OCI-LY3 (cell line): ENCODE data around the gene ABCC6.
"Not testable (repeated sequence)": the region's sequence is repeated elsewhere in the genome, so short reads cannot be mapped to it uniquely, and the experiment has no call there.

ENCODE experiments used
- EZH2phosphoT487 ChIP-seq: fragments of 200-600 bp; shearing (Covaris generic); IDR thresholded peaks from 2 replicates; pipeline ENCODE4 v1.6.1; 2018; ENCODE audit warnings: antibody characterized with exemption, mixed run types, low read depth
- TF ChIP-seq, protein P1 (sequence below): fragments of 200-600, 300-600 bp; sonication (generic); IDR thresholded peaks from 2 replicates; pipeline ENCODE4 v1.5.1; 2014; ENCODE audit warnings: antibody characterized with exemption, low read length, low read depth

DNA sequence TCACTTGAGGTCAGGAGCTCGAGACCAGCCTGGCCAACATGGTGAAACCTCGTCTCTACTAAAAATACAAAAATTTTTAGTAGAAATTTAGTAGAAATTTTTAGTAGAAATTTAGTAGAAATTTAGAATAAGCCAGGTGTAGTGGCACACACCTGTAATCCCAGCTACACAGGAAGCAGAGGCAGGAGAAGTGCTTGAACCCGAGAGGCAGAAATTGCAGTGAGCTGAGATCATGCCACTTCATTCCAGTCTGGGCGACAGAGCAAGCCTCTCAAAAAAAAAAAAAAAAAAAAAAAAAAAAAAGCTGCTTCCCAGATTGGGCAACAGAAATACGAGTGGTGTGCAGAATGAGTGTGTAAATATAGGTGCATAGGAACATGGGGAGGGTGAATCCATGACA lies 4.5 kb downstream of the ABCC6 start:
- TF ChIP-seq, protein P1, sequence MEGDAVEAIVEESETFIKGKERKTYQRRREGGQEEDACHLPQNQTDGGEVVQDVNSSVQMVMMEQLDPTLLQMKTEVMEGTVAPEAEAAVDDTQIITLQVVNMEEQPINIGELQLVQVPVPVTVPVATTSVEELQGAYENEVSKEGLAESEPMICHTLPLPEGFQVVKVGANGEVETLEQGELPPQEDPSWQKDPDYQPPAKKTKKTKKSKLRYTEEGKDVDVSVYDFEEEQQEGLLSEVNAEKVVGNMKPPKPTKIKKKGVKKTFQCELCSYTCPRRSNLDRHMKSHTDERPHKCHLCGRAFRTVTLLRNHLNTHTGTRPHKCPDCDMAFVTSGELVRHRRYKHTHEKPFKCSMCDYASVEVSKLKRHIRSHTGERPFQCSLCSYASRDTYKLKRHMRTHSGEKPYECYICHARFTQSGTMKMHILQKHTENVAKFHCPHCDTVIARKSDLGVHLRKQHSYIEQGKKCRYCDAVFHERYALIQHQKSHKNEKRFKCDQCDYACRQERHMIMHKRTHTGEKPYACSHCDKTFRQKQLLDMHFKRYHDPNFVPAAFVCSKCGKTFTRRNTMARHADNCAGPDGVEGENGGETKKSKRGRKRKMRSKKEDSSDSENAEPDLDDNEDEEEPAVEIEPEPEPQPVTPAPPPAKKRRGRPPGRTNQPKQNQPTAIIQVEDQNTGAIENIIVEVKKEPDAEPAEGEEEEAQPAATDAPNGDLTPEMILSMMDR = not testable (repeated sequence)
- not testable (repeated sequence) for TF ChIP-seq EZH2phosphoT487
